ENCODE data around the gene STK24. TPM values are rescaled to one million over a fixed set of nuclear protein-coding genes. Genes with fewer than 3 reads are reported as not detected.
A peak's percentile ranks its signal among the peaks of the same experiment; 100 is the strongest.

STK24 gene
- total and polyA plus RNA-seq, 2 of the 4 experiments (the other 2 are of a cell fraction) = 29.2 to 43.4 TPM

- Histone ChIP-seq H3K4me3 (ENCODE audit: insufficient read depth, low read depth, low read length) (no peak overlapping the region), H2BK15ac (ENCODE audit: low read depth, low read length) (no peak overlapping the region), H2BK20ac (ENCODE audit: low read depth, low read length) (no peak overlapping the region), H4K5ac (ENCODE audit: low read depth, low read length) (no peak overlapping the region), H4K20me1 (ENCODE audit: insufficient read depth, low read length) (peaks cover 76% of the 10 kb centered on the region), H3K23ac (ENCODE audit: low read depth, low read length) (peak overlapping the region; percentile 16; the same call in 1 of the 2 replicates), H4K8ac (ENCODE audit: low read depth in 2 of 2, low read length in 2 of 2) (no peak overlapping the region), H2AK9ac (replicated peaks; ENCODE audit: low read depth, low read length, poor library complexity) (no peak overlapping the region), H3K4me1 (ENCODE audit: control insufficient read depth, insufficient read depth, low read length) (peaks cover 18% of the 10 kb centered on the region), H2AK5ac (ENCODE audit: low read depth, low read length) (0 out of 2 replicates have a peak overlapping the region, but pooled peaks have one; percentile 17), H3K4ac (ENCODE audit: low read depth, low read length) (no peak overlapping the region), H3K9me1 (ENCODE audit: insufficient read depth, low read length) (peaks cover 46% of the 10 kb centered on the region), H3K18ac (ENCODE audit: low read depth, low read length) (no peak overlapping the region), H3K9me3 (ENCODE audit: control insufficient read depth, insufficient read depth, low read length) (no peaks in the 10 kb centered on the region), H3K36me3 (ENCODE audit: control insufficient read depth, insufficient read depth, low read length) (peaks cover 5% of the 10 kb centered on the region), H3K79me1 (ENCODE audit: low read depth in 1 of 2, low read length in 2 of 2) (peaks cover 66 to 93% of the 10 kb centered on the region in 2 experiments), H3K9ac (ENCODE audit: low read depth, low read length) (no peak overlapping the region), H3K4me2 (ENCODE audit: low read depth, low read length) (no peak overlapping the region), H2BK120ac (ENCODE audit: low read depth, low read length) (no peak overlapping the region; the same call in 1 of the 2 replicates), H2AFZ (replicated peaks; ENCODE audit: low read length, poor library complexity) (no peak overlapping the region), H3K14ac (replicated peaks; ENCODE audit: low read depth, low read length) (0 out of 2 replicates have a peak overlapping the region, but pooled peaks have one; percentile 30), H3K56ac (ENCODE audit: extremely low read depth, insufficient read depth, low read length) (no peak overlapping the region), H3K27ac (ENCODE audit: insufficient read depth, low read length) (no peak overlapping the region), H4K91ac (ENCODE audit: insufficient read depth, low read depth, low read length) (no peak overlapping the region), H3K27me3 (ENCODE audit: control insufficient read depth, insufficient read depth, low read length) (no peaks in the 10 kb centered on the region), H2BK5ac (ENCODE audit: low read depth, low read length, poor library complexity, severe bottlenecking) (no peak overlapping the region)
- intact Hi-C loops (cut with micrococcal nuclease) (no loop called here), dilution Hi-C loops (cut with HindIII; ENCODE audit: low sequenced_read_pairs, unreplicated experiment) (no loop called here), in situ Hi-C loops (cut with MboI; ENCODE audit: low sequenced_read_pairs) (no loop called here)
- DNase-seq (no peak), ATAC-seq (ENCODE audit: low read depth) (peak; percentile 48; the same call in 1 of the 2 replicates)
- CTCF ChIA-PET = interaction anchor here (0.6 kb wide), 1 partner anchor 726 kb away, joined by 6 read pairs; no protein-coding TSS in a partner anchor
- POLR2A ChIA-PET (ENCODE audit: unreplicated experiment) = no interaction called here
- TF ChIP-seq FOS (IDR thresholded peaks at IDR 0.05; ENCODE audit: low read depth, low read length) = no peak
- TF ChIP-seq CHD1 (IDR thresholded peaks at IDR 0.05; ENCODE audit: low read depth, low read length) = no peak
- whole genome bisulfite sequencing, 2 experiments (ENCODE audit: extremely low coverage in 2 of 2, insufficient read length in 1 of 2) = 67% methylated on average over 10 of the region's 20 CpGs; no CpG with 5 or more reads in 1 of the 2 experiments
- BruUV-seq (replicated peaks) = no TSS peak
Observed at GRCh38 chr13:98521461-98522247, 55.3 kb downstream of the STK24 start.
